SK-N-MC (cell line): ENCODE data around the gene GAGE13.
"Not testable (repeated sequence)": the region's sequence is repeated elsewhere in the genome, so short reads cannot be mapped to it uniquely, and the experiment has no call there.

Experiments used
- EZH2 ChIP-seq: fragments of 200-600 bp; sonication (generic); IDR thresholded peaks from one replicate; pipeline ENCODE4 v1.6.1; 2017; ENCODE audit warnings: antibody characterized with exemption
- POLR2AphosphoS5 ChIP-seq: IDR thresholded peaks from 2 replicates; pipeline ENCODE4 v1.6.1; 2012; ENCODE audit warnings: mild to moderate bottlenecking, low read depth, low read length, borderline replicate concordance

GRCh38 chrX:49344496-49345175 lies 13.3 kb downstream of the GAGE13 start:
- TF ChIP-seq POLR2AphosphoS5, EZH2: not testable (repeated sequence)
